ENCODE results near the gene PDE6D. TPM values are rescaled to one million over a fixed set of nuclear protein-coding genes. Genes with fewer than 3 reads are reported as not detected.
A peak's percentile ranks its signal among the peaks of the same experiment; 100 is the strongest.

PDE6D gene
- total and polyA plus RNA-seq, 2 of the 13 experiments (the other 11 are each of a cell fraction or from before 2014, with no cell fraction given), result 14.1 to 23.2 TPM

DNA sequence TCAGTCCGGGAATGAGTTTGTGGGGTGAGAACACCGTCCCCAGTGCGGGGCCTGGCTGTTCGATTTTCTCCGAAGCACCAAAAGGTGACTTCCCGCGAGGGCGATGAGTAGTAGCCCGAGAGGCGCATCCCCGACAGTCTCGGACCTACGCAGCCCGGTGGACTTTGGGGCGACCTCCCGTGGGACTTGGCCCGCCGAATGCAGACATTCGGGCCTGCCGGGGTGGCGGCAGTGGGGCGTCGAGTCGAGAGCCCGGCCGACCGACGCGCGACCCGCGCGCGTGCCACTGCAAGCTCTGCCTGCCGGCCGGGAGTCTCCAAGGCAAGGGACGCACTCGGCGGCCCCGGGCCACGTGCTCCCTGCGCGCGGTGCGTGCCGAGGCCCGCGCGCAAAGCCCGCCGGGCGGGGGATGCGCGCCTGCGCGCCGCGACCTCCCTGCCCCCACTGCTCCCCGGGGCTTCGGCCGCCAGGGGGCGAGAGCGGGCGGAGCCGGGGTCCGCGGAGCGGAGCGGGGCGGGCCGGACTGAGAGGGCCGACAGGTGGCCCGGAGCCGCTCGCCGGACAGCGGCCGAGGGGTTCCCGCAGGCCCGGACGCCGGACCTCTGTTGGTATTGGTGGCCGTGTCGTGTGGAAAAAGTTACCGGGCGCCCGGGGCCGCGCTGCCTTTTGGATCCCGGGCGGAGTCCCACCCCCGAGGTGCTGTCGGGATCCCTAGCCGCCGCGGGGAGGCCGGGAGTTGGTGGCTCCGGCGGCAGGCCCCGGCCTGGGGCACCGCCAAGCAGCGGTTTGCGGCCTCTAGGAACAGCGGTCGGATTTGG lies 70.9 kb downstream of the PDE6D start (continued):
- TF ChIP-seq BCL3 (CRISPR knock-in tag; IDR thresholded peaks at IDR 0.05) (peak; percentile 100), ZNF510 (CRISPR knock-in tag; IDR thresholded peaks at IDR 0.05; ENCODE audit: low read depth) (peak; percentile 99), ISX (CRISPR knock-in tag; conservative IDR thresholded peaks at IDR 0.05) (peak; percentile 99), PITX1 (CRISPR knock-in tag; IDR thresholded peaks at IDR 0.05) (peak; percentile 59; the same call in 1 of the 2 replicates), ERF (CRISPR knock-in tag; IDR thresholded peaks at IDR 0.05) (peak; percentile 100), ZNF83 (CRISPR knock-in tag; IDR thresholded peaks at IDR 0.05; ENCODE audit: borderline replicate concordance) (peak; percentile 100), ARHGAP35 (CRISPR knock-in tag; IDR thresholded peaks at IDR 0.05; ENCODE audit: borderline replicate concordance) (peak; percentile 99), ZNF207 (IDR thresholded peaks at IDR 0.05; ENCODE audit: borderline replicate concordance) (no peak), SKIL (CRISPR knock-in tag; IDR thresholded peaks at IDR 0.05; ENCODE audit: borderline replicate concordance) (no peak; the same call in 1 of the 2 replicates), ZNF569 (CRISPR knock-in tag; IDR thresholded peaks at IDR 0.05; ENCODE audit: borderline replicate concordance) (0 out of 2 replicates have a peak, but pooled peaks have one; percentile 96), NCOR1 (IDR thresholded peaks at IDR 0.05; ENCODE audit: borderline replicate concordance, low read length) (no peak; the same call in 1 of the 2 replicates), CBX2 (IDR thresholded peaks at IDR 0.05; ENCODE audit: low read depth, low read length) (no peak), CBX2 (CRISPR knock-in tag; IDR thresholded peaks at IDR 0.05; ENCODE audit: low read depth) (peak; percentile 84), ATF2 (CRISPR knock-in tag; IDR thresholded peaks at IDR 0.05) (peak; percentile 37; the same call in 1 of the 2 replicates), CHD4 (IDR thresholded peaks at IDR 0.05; ENCODE audit: borderline replicate concordance, low read length) (no peak), ZNF460 (CRISPR knock-in tag; IDR thresholded peaks at IDR 0.05; ENCODE audit: borderline replicate concordance) (peak; percentile 50; the same call in 1 of the 2 replicates), LRRFIP1 (CRISPR knock-in tag; conservative IDR thresholded peaks at IDR 0.05) (0 out of 2 replicates have a peak, but pooled peaks have one; percentile 72), ZBTB46 (CRISPR knock-in tag; IDR thresholded peaks at IDR 0.05; ENCODE audit: borderline replicate concordance) (no peak), MAFF (IDR thresholded peaks at IDR 0.05; ENCODE audit: low read depth, low read length) (no peak)
